ENCODE results near the gene EVA1B. TPM values are rescaled to one million over a fixed set of nuclear protein-coding genes. Genes with fewer than 3 reads are reported as not detected.

EVA1B gene
- total RNA-seq, 1 experiment from 2014 or later: 32.0 TPM

DNA sequence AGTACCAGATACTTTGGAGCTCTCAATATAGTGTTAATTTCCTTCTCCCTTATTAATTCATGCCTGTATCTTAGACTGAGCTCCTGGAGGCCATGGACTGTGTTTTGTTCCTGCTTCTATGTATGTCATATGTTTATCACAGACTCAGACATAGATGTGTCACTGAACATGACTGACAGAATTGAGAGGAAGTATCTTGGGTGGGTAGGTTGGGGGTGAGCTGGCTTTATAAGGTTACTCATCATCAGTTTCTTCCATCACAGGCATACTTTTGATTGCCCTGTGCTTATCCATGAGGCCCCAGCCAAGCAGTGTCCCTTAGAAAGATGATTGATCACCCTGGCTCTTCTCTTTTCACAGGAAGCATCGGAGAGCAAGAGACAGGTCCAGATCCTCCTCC, 22.9 kb downstream of the EVA1B start:
- ATAC-seq (no peak), DNase-seq (ENCODE audit: low spot score) (no peak)
- H3K4me3 Mint-ChIP-seq: no peak overlapping the region
- H3K36me3 Mint-ChIP-seq: peaks cover 67% of the 10 kb centered on the region
- H3K27ac Mint-ChIP-seq: peak overlapping the region; percentile 12; the same call in 1 of the 2 replicates
- TF ChIP-seq, protein P1, sequence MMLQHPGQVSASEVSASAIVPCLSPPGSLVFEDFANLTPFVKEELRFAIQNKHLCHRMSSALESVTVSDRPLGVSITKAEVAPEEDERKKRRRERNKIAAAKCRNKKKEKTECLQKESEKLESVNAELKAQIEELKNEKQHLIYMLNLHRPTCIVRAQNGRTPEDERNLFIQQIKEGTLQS (CRISPR knock-in tag; conservative IDR thresholded peaks at IDR 0.05): no peak
- TF ChIP-seq, protein P2, sequence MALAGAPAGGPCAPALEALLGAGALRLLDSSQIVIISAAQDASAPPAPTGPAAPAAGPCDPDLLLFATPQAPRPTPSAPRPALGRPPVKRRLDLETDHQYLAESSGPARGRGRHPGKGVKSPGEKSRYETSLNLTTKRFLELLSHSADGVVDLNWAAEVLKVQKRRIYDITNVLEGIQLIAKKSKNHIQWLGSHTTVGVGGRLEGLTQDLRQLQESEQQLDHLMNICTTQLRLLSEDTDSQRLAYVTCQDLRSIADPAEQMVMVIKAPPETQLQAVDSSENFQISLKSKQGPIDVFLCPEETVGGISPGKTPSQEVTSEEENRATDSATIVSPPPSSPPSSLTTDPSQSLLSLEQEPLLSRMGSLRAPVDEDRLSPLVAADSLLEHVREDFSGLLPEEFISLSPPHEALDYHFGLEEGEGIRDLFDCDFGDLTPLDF (CRISPR knock-in tag; IDR thresholded peaks at IDR 0.05): no peak
- no peak for TF ChIP-seq GTF2I (CRISPR knock-in tag; conservative IDR thresholded peaks at IDR 0.05)
- no peak for TF ChIP-seq MYBL2 (CRISPR knock-in tag; IDR thresholded peaks at IDR 0.05)
- no peak for TF ChIP-seq OVOL2 (CRISPR knock-in tag; IDR thresholded peaks at IDR 0.05; ENCODE audit: borderline replicate concordance)
- TF ChIP-seq NR3C1 (CRISPR knock-in tag; conservative IDR thresholded peaks at IDR 0.05; ENCODE audit: low read depth): no peak
- no peak for TF ChIP-seq CBFB (CRISPR knock-in tag; IDR thresholded peaks at IDR 0.05; ENCODE audit: low read depth)
- TF ChIP-seq, protein P3, sequence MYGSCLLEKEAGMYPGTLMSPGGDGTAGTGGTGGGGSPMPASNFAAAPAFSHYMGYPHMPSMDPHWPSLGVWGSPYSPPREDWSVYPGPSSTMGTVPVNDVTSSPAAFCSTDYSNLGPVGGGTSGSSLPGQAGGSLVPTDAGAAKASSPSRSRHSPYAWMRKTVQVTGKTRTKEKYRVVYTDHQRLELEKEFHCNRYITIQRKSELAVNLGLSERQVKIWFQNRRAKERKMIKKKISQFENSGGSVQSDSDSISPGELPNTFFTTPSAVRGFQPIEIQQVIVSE (CRISPR knock-in tag; IDR thresholded peaks at IDR 0.05; ENCODE audit: borderline replicate concordance): no peak
- TF ChIP-seq, protein P4, sequence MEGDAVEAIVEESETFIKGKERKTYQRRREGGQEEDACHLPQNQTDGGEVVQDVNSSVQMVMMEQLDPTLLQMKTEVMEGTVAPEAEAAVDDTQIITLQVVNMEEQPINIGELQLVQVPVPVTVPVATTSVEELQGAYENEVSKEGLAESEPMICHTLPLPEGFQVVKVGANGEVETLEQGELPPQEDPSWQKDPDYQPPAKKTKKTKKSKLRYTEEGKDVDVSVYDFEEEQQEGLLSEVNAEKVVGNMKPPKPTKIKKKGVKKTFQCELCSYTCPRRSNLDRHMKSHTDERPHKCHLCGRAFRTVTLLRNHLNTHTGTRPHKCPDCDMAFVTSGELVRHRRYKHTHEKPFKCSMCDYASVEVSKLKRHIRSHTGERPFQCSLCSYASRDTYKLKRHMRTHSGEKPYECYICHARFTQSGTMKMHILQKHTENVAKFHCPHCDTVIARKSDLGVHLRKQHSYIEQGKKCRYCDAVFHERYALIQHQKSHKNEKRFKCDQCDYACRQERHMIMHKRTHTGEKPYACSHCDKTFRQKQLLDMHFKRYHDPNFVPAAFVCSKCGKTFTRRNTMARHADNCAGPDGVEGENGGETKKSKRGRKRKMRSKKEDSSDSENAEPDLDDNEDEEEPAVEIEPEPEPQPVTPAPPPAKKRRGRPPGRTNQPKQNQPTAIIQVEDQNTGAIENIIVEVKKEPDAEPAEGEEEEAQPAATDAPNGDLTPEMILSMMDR (IDR thresholded peaks at IDR 0.05): no peak
- TF ChIP-seq, protein P5, sequence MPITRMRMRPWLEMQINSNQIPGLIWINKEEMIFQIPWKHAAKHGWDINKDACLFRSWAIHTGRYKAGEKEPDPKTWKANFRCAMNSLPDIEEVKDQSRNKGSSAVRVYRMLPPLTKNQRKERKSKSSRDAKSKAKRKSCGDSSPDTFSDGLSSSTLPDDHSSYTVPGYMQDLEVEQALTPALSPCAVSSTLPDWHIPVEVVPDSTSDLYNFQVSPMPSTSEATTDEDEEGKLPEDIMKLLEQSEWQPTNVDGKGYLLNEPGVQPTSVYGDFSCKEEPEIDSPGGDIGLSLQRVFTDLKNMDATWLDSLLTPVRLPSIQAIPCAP (CRISPR knock-in tag; IDR thresholded peaks at IDR 0.05): no peak
- no peak for TF ChIP-seq NR2C2 (CRISPR knock-in tag; IDR thresholded peaks at IDR 0.05)
- no peak for TF ChIP-seq ZNF317 (CRISPR knock-in tag; IDR thresholded peaks at IDR 0.05; ENCODE audit: borderline replicate concordance, low read depth)
- no peak for TF ChIP-seq IRF2 (CRISPR knock-in tag; IDR thresholded peaks at IDR 0.05; ENCODE audit: borderline replicate concordance, low read depth)
- TF ChIP-seq, protein P6, sequence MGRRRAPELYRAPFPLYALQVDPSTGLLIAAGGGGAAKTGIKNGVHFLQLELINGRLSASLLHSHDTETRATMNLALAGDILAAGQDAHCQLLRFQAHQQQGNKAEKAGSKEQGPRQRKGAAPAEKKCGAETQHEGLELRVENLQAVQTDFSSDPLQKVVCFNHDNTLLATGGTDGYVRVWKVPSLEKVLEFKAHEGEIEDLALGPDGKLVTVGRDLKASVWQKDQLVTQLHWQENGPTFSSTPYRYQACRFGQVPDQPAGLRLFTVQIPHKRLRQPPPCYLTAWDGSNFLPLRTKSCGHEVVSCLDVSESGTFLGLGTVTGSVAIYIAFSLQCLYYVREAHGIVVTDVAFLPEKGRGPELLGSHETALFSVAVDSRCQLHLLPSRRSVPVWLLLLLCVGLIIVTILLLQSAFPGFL (CRISPR knock-in tag; IDR thresholded peaks at IDR 0.05; ENCODE audit: borderline replicate concordance): no peak
- no peak for TF ChIP-seq FOXJ3 (CRISPR knock-in tag; IDR thresholded peaks at IDR 0.05; ENCODE audit: borderline replicate concordance)
- TF ChIP-seq ZBTB21 (CRISPR knock-in tag; IDR thresholded peaks at IDR 0.05; ENCODE audit: borderline replicate concordance): no peak
- no peaks in the 10 kb centered on the region for H3K27me3 Mint-ChIP-seq (ENCODE audit: low read depth)
- no peaks in the 10 kb centered on the region for H3K9me3 Mint-ChIP-seq
- CTCF ChIA-PET: interaction anchor here (0.5 to 2.1 kb wide), 19 partner anchors 11 to 214 kb away, joined by 3 to 11 read pairs (median 4); partner anchors contain the start of genes THRAP3 and TRAPPC3
- H3K4me1 Mint-ChIP-seq: peaks cover 5% of the 10 kb centered on the region
- POLR2A ChIA-PET: interaction anchor here (0.7 kb wide), 1 partner anchor 86 kb away, joined by 3 read pairs; no protein-coding TSS in a partner anchor

DNA sequence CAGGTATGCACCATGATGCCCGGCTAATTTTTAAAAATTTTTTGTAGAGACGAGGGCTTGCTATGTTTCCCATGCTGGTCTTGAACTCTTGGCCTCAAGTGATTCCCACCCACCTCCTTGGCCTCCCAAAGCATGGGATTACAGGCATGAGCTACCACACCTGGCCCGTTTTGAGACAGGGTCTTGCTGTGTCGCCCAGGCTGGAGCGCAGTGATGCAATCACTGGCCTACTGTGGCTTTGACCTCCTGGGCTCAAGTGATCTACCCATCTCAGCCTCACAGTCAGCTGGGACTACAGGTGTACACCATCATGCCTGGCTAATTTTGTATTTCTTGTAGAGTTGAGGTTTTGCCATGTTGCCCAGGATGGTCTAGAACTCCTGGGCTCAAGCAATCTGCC, 24.8 kb downstream of the EVA1B start:
- H3K9me3 Mint-ChIP-seq: no peaks in the 10 kb centered on the region
- ATAC-seq (no peak), DNase-seq (ENCODE audit: low spot score) (no peak)
- ChIA-PET CTCF (no interaction called here), POLR2A (no interaction called here)
- no peak overlapping the region for H3K27ac Mint-ChIP-seq
- TF ChIP-seq, protein P7, sequence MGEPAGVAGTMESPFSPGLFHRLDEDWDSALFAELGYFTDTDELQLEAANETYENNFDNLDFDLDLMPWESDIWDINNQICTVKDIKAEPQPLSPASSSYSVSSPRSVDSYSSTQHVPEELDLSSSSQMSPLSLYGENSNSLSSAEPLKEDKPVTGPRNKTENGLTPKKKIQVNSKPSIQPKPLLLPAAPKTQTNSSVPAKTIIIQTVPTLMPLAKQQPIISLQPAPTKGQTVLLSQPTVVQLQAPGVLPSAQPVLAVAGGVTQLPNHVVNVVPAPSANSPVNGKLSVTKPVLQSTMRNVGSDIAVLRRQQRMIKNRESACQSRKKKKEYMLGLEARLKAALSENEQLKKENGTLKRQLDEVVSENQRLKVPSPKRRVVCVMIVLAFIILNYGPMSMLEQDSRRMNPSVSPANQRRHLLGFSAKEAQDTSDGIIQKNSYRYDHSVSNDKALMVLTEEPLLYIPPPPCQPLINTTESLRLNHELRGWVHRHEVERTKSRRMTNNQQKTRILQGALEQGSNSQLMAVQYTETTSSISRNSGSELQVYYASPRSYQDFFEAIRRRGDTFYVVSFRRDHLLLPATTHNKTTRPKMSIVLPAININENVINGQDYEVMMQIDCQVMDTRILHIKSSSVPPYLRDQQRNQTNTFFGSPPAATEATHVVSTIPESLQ (CRISPR knock-in tag; IDR thresholded peaks at IDR 0.05): no peak
- TF ChIP-seq RELA (CRISPR knock-in tag; IDR thresholded peaks at IDR 0.05; ENCODE audit: borderline replicate concordance) (no peak), ZNF423 (CRISPR knock-in tag; IDR thresholded peaks at IDR 0.05) (no peak), ZNF396 (CRISPR knock-in tag; IDR thresholded peaks at IDR 0.05; ENCODE audit: borderline replicate concordance) (no peak), ZNF121 (CRISPR knock-in tag; IDR thresholded peaks at IDR 0.05) (peak; percentile 96)
- TF ChIP-seq, protein P5 (CRISPR knock-in tag; IDR thresholded peaks at IDR 0.05): no peak
- H3K27me3 Mint-ChIP-seq (ENCODE audit: low read depth): no peaks in the 10 kb centered on the region
- H3K36me3 Mint-ChIP-seq: peaks cover 72% of the 10 kb centered on the region
- no peak overlapping the region for H3K4me3 Mint-ChIP-seq
- H3K4me1 Mint-ChIP-seq: no peaks in the 10 kb centered on the region; the same call in 1 of the 2 replicates

Data from WTC11 (cell line).